AG10803 (cell line): Measurements from ENCODE around the gene MAF.

ENCODE experiments used
- DNase-seq: peaks from one replicate; pipeline ENCODE4 v3.0.0; 2010; ENCODE audit warnings: low read depth
- H3K4me3 ChIP-seq: 2 replicates; pipeline ENCODE4 v1.5.1; 2011; ENCODE audit warnings: mild to moderate bottlenecking, low read length, control low read depth
- TF ChIP-seq, protein P1 (sequence below): conservative IDR thresholded peaks from 2 replicates; pipeline ENCODE4 v1.5.1; 2011; ENCODE audit warnings: mild to moderate bottlenecking, low read length, control low read depth, inconsistent platforms

MAF gene

DNA sequence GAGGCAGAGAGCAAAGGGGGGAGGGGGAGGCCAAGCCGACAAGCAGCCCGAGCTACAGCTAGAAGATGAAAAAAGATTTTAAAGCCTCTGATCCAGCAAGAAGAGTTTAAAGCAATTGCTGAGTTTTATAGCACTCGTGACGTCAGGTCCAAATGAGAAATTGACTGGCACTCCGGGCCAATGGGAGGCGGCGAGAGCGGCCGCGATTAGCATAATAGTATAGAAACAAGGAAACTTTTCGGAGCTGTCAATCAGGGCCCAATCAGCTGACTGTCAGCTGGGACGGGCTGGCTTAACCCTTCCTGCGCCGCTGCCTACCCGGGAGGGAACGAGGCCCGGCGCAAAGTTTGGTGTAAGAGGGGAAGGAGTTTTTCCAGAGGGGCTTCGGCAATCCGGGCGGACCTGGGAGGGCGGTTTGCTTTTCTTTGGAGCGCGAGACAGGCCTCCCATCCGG is at the start of gene MAF:
Gene MAF, minus strand, starts transcription at position 100 of the 454 bp plus-strand sequence. CDS start 835 bp downstream, outside the sequence.
- H3K4me3 ChIP-seq: peak within 1 kb of the TSS; percentile 56
- DNase-seq: peak; percentile 48
- TF ChIP-seq, protein P1, sequence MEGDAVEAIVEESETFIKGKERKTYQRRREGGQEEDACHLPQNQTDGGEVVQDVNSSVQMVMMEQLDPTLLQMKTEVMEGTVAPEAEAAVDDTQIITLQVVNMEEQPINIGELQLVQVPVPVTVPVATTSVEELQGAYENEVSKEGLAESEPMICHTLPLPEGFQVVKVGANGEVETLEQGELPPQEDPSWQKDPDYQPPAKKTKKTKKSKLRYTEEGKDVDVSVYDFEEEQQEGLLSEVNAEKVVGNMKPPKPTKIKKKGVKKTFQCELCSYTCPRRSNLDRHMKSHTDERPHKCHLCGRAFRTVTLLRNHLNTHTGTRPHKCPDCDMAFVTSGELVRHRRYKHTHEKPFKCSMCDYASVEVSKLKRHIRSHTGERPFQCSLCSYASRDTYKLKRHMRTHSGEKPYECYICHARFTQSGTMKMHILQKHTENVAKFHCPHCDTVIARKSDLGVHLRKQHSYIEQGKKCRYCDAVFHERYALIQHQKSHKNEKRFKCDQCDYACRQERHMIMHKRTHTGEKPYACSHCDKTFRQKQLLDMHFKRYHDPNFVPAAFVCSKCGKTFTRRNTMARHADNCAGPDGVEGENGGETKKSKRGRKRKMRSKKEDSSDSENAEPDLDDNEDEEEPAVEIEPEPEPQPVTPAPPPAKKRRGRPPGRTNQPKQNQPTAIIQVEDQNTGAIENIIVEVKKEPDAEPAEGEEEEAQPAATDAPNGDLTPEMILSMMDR: no peak

GRCh38 chr16:79648826-79649225 is 48.3 kb upstream of the MAF start:
- no peak for DNase-seq
- TF ChIP-seq, protein P1: no peak
- no peak overlapping the region for H3K4me3 ChIP-seq

DNA sequence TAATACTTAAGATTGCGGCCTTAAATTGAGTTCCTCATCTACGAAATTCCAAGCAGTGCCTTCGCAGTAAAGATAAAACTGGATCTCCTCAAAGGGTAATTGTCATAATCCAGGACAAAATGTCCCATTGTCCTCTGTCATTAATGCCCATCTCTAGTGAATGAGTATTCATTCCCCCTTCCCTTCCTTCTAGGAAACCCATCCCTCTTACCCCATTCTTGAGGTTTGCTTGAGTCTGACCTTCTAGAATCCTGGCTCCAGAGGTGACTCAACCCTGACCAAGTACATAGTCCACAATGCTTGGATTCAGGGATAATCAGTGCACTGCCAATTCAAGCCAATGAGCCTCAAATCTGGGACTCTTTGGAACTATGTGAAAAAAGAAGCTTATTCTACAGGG is 47.0 kb upstream of the MAF start:
- no peak overlapping the region for H3K4me3 ChIP-seq
- no peak for DNase-seq
- TF ChIP-seq, protein P1: no peak

DNA sequence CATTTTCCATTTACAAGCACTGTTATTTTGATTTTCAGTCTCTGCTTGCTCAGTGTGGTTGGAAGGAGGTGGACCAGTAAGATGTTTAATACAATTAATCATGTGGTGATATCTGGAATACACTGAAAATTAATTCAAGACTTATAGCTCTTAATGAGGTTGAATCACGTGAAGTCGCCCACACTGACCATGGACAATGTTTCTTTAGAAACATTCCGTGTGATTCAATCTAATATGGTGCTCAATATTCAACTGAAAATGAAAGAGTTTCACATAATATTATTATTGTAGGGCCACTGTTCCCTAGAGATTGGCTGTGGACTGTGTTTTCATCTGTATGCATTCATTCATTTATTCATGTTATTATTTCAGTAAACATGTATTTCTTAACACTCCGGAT is 45.2 kb upstream of the MAF start:
- H3K4me3 ChIP-seq: no peak overlapping the region
- no peak for DNase-seq
- TF ChIP-seq, protein P1: no peak

GRCh38 chr16:79644971-79645667 is 44.6 kb upstream of the MAF start:
- DNase-seq: no peak
- TF ChIP-seq, protein P1: no peak

DNA sequence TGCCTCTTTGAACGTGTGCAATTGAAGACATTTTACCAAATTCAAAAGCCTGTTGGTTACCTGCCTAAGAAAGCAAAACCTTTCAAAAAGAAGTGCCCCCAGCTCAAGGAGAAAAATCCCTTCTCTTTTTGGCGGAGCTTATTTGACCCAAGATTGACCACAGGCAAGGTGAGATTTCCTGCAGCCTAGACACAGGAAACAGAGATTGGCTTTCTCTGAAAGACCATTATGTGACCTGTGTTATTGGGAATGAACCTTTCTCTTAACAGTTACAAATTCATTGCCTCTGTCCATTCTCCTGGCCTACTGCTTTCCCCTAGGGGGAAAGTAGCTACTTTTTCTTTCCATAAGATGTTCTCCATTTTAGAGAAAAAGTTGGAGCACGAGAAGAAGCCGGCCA is 42.1 kb upstream of the MAF start:
- H3K4me3 ChIP-seq: no peak overlapping the region
- DNase-seq: no peak
- TF ChIP-seq, protein P1: no peak

More at GRCh38 chr16:79644971-79645667, 44.6 kb upstream of the MAF start:
- no peak overlapping the region for H3K4me3 ChIP-seq
